Measurements from ENCODE around the gene KSR2.

The KSR2 gene

GRCh38 chr12:117684471-117684870 is 284.3 kb downstream of the KSR2 start:
- Histone ChIP-seq H3K27me3 (ENCODE audit: control insufficient read depth, insufficient read depth, low read length) (no peaks in the 10 kb centered on the region), H3K4me1 (ENCODE audit: control insufficient read depth, insufficient read depth, low read length) (no peaks in the 10 kb centered on the region), H3K9me3 (ENCODE audit: control insufficient read depth, insufficient read depth, low read length) (no peaks in the 10 kb centered on the region), H3K4me3 (ENCODE audit: low read length) (no peak overlapping the region), H3K36me3 (ENCODE audit: control insufficient read depth, insufficient read depth, low read length) (no peaks in the 10 kb centered on the region), H3K27ac (ENCODE audit: low read length) (no peak overlapping the region)
- WGBS (ENCODE audit: insufficient coverage, insufficient read length) = no CpG with 5 or more reads among the region's 6 CpGs
- DNase-seq (ENCODE audit: low read depth, low spot score) = no peak

GRCh38 chr12:117680312-117680711 is 288.5 kb downstream of the KSR2 start:
- Histone ChIP-seq H3K27me3 (ENCODE audit: control insufficient read depth, insufficient read depth, low read length) (no peaks in the 10 kb centered on the region), H3K36me3 (ENCODE audit: control insufficient read depth, insufficient read depth, low read length) (no peaks in the 10 kb centered on the region), H3K4me3 (ENCODE audit: low read length) (no peak overlapping the region), H3K9me3 (ENCODE audit: control insufficient read depth, insufficient read depth, low read length) (no peaks in the 10 kb centered on the region), H3K4me1 (ENCODE audit: control insufficient read depth, insufficient read depth, low read length) (no peaks in the 10 kb centered on the region), H3K27ac (ENCODE audit: low read length) (no peak overlapping the region)
- no CpG with 5 or more reads among the region's 3 CpGs for WGBS (ENCODE audit: insufficient coverage, insufficient read length)
- no peak for DNase-seq (ENCODE audit: low read depth, low spot score)

DNA sequence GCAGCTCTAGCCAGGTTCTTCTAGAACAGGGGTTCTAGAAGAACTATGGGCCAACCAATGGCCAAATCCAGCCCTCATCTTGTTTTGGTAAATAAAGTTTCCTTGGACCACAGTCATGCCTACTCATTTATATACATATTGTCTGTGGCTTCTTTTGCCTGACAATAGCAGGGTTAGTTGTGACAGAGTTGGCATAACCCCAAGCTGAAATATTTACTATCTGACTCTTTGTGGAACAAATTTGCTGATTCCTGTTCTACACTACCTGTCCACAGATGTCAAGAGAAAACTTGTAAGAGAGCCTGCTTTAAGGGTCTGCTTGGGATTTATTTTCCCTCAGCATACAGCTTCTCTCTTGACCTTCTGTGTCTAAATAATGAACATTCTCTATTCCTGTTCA is 289.0 kb downstream of the KSR2 start:
- H3K4me3 ChIP-seq (ENCODE audit: low read length) = no peak overlapping the region
- H3K27ac ChIP-seq (ENCODE audit: low read length) = no peak overlapping the region
- no peak for DNase-seq (ENCODE audit: low read depth, low spot score)

DNA sequence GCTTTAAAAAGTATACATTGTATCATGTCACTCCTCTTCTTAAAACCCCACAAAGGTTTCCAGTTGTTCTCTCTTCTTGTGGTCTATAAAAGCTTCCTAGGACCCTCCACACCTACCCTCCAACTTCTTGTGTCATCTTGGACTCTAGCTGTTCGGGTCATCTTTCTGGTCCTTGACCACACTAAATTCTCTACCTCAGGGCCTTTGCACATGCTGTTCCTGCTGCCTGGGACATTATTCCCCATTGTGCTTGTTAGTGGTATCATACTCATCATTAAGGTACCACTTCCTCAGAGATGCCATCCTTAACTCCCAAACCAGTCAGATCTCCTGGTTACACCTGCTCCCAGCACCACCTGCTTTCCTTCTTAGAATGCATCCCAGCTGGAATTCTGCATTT is 294.0 kb downstream of the KSR2 start:
- H3K4me1 ChIP-seq (ENCODE audit: control insufficient read depth, insufficient read depth, low read length) = peaks cover 2% of the 10 kb centered on the region; the same call in 1 of the 2 replicates
- H3K36me3 ChIP-seq (ENCODE audit: control insufficient read depth, insufficient read depth, low read length) = no peaks in the 10 kb centered on the region
- no peak overlapping the region for H3K27ac ChIP-seq (ENCODE audit: low read length)
- H3K4me3 ChIP-seq (ENCODE audit: low read length) = no peak overlapping the region
- H3K9me3 ChIP-seq (ENCODE audit: control insufficient read depth, insufficient read depth, low read length) = no peaks in the 10 kb centered on the region
- DNase-seq (ENCODE audit: low read depth, low spot score) = no peak
- no CpG with 5 or more reads among the region's 1 CpG for WGBS (ENCODE audit: insufficient coverage, insufficient read length)
- no peaks in the 10 kb centered on the region for H3K27me3 ChIP-seq (ENCODE audit: control insufficient read depth, insufficient read depth, low read length)

More for the DNA sequence above, 289.0 kb downstream of the KSR2 start:
- no peaks in the 10 kb centered on the region for H3K36me3 ChIP-seq (ENCODE audit: control insufficient read depth, insufficient read depth, low read length)
- no peaks in the 10 kb centered on the region for H3K9me3 ChIP-seq (ENCODE audit: control insufficient read depth, insufficient read depth, low read length)
- no peaks in the 10 kb centered on the region for H3K27me3 ChIP-seq (ENCODE audit: control insufficient read depth, insufficient read depth, low read length)
- no peaks in the 10 kb centered on the region for H3K4me1 ChIP-seq (ENCODE audit: control insufficient read depth, insufficient read depth, low read length)

DNA sequence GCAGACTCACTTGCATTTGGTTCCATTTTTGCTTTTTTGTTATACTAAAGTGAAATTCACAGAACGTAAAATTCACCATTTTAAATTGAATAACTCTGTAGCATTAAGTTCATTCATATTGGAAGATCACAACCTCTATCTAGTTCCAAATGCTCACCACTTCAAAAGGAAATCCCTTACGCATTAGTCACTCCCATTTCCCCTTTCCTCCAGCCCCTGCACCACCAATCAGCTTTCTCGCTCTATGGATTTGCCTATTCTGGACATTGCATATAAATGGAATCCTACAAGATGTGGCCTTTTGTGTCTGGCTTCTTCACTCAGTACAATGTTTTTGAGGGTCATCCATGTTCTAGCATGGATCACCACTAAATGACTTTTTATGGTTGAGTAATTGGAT is 294.5 kb downstream of the KSR2 start:
- Histone ChIP-seq H3K4me1 (ENCODE audit: control insufficient read depth, insufficient read depth, low read length) (peaks cover 2% of the 10 kb centered on the region; the same call in 1 of the 2 replicates), H3K4me3 (ENCODE audit: low read length) (no peak overlapping the region), H3K27ac (ENCODE audit: low read length) (no peak overlapping the region), H3K27me3 (ENCODE audit: control insufficient read depth, insufficient read depth, low read length) (no peaks in the 10 kb centered on the region), H3K36me3 (ENCODE audit: control insufficient read depth, insufficient read depth, low read length) (no peaks in the 10 kb centered on the region), H3K9me3 (ENCODE audit: control insufficient read depth, insufficient read depth, low read length) (no peaks in the 10 kb centered on the region)
- no peak for DNase-seq (ENCODE audit: low read depth, low spot score)
- no CpG with 5 or more reads among the region's 3 CpGs for WGBS (ENCODE audit: insufficient coverage, insufficient read length)

DNA sequence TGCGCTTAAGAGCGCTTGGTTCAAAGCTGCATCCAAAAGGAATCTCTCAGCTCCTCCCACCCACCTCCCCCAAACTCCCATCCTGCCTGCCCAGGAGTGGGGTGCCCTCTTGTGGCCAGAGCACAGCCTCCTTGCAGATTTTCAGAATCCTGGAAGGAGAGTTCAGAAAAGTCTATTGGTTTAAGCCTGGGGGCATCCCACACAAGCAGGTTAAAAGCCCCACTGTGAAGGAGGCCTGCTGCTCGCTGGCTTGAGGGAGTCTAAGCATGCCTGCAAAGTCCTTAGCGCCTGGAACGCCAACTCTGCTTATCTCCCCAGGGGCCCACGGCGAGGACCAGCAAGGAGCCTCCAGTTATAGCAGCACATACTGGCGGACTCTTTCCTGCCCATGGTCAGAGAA is 297.1 kb downstream of the KSR2 start:
- Histone ChIP-seq H3K36me3 (ENCODE audit: control insufficient read depth, insufficient read depth, low read length) (no peaks in the 10 kb centered on the region), H3K9me3 (ENCODE audit: control insufficient read depth, insufficient read depth, low read length) (no peaks in the 10 kb centered on the region), H3K4me3 (ENCODE audit: low read length) (no peak overlapping the region), H3K27ac (ENCODE audit: low read length) (no peak overlapping the region), H3K27me3 (ENCODE audit: control insufficient read depth, insufficient read depth, low read length) (no peaks in the 10 kb centered on the region), H3K4me1 (ENCODE audit: control insufficient read depth, insufficient read depth, low read length) (peaks cover 2% of the 10 kb centered on the region; the same call in 1 of the 2 replicates)
- peak; percentile 66 for DNase-seq (ENCODE audit: low read depth, low spot score)
- WGBS (ENCODE audit: insufficient coverage, insufficient read length) = no CpG with 5 or more reads among the region's 8 CpGs

GRCh38 chr12:117664169-117664568 is 304.6 kb downstream of the KSR2 start:
- Histone ChIP-seq H3K9me3 (ENCODE audit: control insufficient read depth, insufficient read depth, low read length) (no peaks in the 10 kb centered on the region), H3K27me3 (ENCODE audit: control insufficient read depth, insufficient read depth, low read length) (no peaks in the 10 kb centered on the region), H3K4me1 (ENCODE audit: control insufficient read depth, insufficient read depth, low read length) (no peaks in the 10 kb centered on the region), H3K27ac (ENCODE audit: low read length) (no peak overlapping the region), H3K4me3 (ENCODE audit: low read length) (no peak overlapping the region), H3K36me3 (ENCODE audit: control insufficient read depth, insufficient read depth, low read length) (no peaks in the 10 kb centered on the region)
- WGBS (ENCODE audit: insufficient coverage, insufficient read length) = no CpG with 5 or more reads among the region's 5 CpGs
- DNase-seq (ENCODE audit: low read depth, low spot score) = no peak

- H3K36me3 ChIP-seq (ENCODE audit: control insufficient read depth, insufficient read depth, low read length) = no peaks in the 10 kb centered on the region; the same call in 1 of the 2 replicates
- no CpG with 5 or more reads among the region's 8 CpGs for WGBS (ENCODE audit: insufficient coverage, insufficient read length)
- H3K4me1 ChIP-seq (ENCODE audit: control insufficient read depth, insufficient read depth, low read length) = no peaks in the 10 kb centered on the region
- no peak for DNase-seq (ENCODE audit: low read depth, low spot score)
- no peaks in the 10 kb centered on the region for H3K9me3 ChIP-seq (ENCODE audit: control insufficient read depth, insufficient read depth, low read length)
- H3K27me3 ChIP-seq (ENCODE audit: control insufficient read depth, insufficient read depth, low read length) = no peaks in the 10 kb centered on the region
- H3K27ac ChIP-seq (ENCODE audit: low read length) = no peak overlapping the region
- no peak overlapping the region for H3K4me3 ChIP-seq (ENCODE audit: low read length)
Measured at GRCh38 chr12:117662620-117663395, 306.0 kb downstream of the KSR2 start.

GRCh38 chr12:117662220-117662619 is 306.6 kb downstream of the KSR2 start:
- Histone ChIP-seq H3K4me1 (ENCODE audit: control insufficient read depth, insufficient read depth, low read length) (no peaks in the 10 kb centered on the region), H3K27ac (ENCODE audit: low read length) (no peak overlapping the region), H3K4me3 (ENCODE audit: low read length) (no peak overlapping the region), H3K9me3 (ENCODE audit: control insufficient read depth, insufficient read depth, low read length) (no peaks in the 10 kb centered on the region), H3K36me3 (ENCODE audit: control insufficient read depth, insufficient read depth, low read length) (no peaks in the 10 kb centered on the region; the same call in 1 of the 2 replicates), H3K27me3 (ENCODE audit: control insufficient read depth, insufficient read depth, low read length) (no peaks in the 10 kb centered on the region)
- DNase-seq (ENCODE audit: low read depth, low spot score) = no peak
- no CpG with 5 or more reads among the region's 6 CpGs for WGBS (ENCODE audit: insufficient coverage, insufficient read length)

- Histone ChIP-seq H3K4me3 (ENCODE audit: low read length) (no peak overlapping the region), H3K4me1 (ENCODE audit: control insufficient read depth, insufficient read depth, low read length) (no peaks in the 10 kb centered on the region), H3K9me3 (ENCODE audit: control insufficient read depth, insufficient read depth, low read length) (no peaks in the 10 kb centered on the region), H3K36me3 (ENCODE audit: control insufficient read depth, insufficient read depth, low read length) (no peaks in the 10 kb centered on the region; the same call in 1 of the 2 replicates), H3K27ac (ENCODE audit: low read length) (no peak overlapping the region), H3K27me3 (ENCODE audit: control insufficient read depth, insufficient read depth, low read length) (no peaks in the 10 kb centered on the region)
- DNase-seq (ENCODE audit: low read depth, low spot score) = no peak
- WGBS (ENCODE audit: insufficient coverage, insufficient read length) = no CpG with 5 or more reads among the region's 3 CpGs
Measured at GRCh38 chr12:117661471-117661870, 307.3 kb downstream of the KSR2 start.

DNA sequence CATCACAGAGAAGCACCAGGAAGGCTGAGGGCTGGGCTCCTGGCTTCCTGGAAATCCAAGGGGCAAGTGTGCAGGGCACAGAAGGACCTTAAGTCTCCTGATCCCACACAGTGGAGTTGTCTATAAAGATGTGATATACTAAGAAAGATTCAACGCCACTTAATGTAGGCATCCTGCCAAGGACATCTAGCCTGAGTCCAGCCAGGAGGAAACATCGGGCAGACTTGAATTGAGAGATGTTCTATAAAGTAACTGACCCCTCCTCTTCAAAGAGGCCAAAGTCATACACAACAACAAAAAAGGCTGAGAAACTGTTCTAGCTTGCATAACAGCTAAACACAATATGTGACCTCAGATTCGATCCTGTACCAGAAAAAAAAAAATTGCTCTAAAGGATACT is 307.9 kb downstream of the KSR2 start:
- no CpG with 5 or more reads among the region's 3 CpGs for WGBS (ENCODE audit: insufficient coverage, insufficient read length)
- H3K4me3 ChIP-seq (ENCODE audit: low read length) = no peak overlapping the region
- no peak overlapping the region for H3K27ac ChIP-seq (ENCODE audit: low read length)
- H3K27me3 ChIP-seq (ENCODE audit: control insufficient read depth, insufficient read depth, low read length) = no peaks in the 10 kb centered on the region
- H3K36me3 ChIP-seq (ENCODE audit: control insufficient read depth, insufficient read depth, low read length) = no peaks in the 10 kb centered on the region; the same call in 1 of the 2 replicates
- no peaks in the 10 kb centered on the region for H3K9me3 ChIP-seq (ENCODE audit: control insufficient read depth, insufficient read depth, low read length)
- no peaks in the 10 kb centered on the region for H3K4me1 ChIP-seq (ENCODE audit: control insufficient read depth, insufficient read depth, low read length)
- DNase-seq (ENCODE audit: low read depth, low spot score) = no peak

All from iPS DF 6.9 (cell line).